ENCODE data around the gene CDH15. TPM values are rescaled to one million over a fixed set of nuclear protein-coding genes. Genes with fewer than 3 reads are reported as not detected.
A peak's percentile ranks its signal among the peaks of the same experiment; 100 is the strongest.

CDH15 gene
- total RNA-seq, 2 donors from 2014 or later: 0.75 TPM; not detected in 1

GRCh38 chr16:89137666-89138512 lies 33.7 kb upstream of the CDH15 start:
- H3K9me3 Mint-ChIP-seq: no peaks in the 10 kb centered on the region
- H3K36me3 Mint-ChIP-seq: peaks cover 0 to 9% of the 10 kb centered on the region in 2 donors
- DNase-seq (ENCODE audit: low spot score in 2 of 2) (no peak), ATAC-seq (no peak)
- no peak overlapping the region for H3K27ac Mint-ChIP-seq

- Mint-ChIP-seq H3K36me3 (peaks cover 0 to 9% of the 10 kb centered on the region in 2 donors), H3K27ac (no peak overlapping the region), H3K9me3 (no peaks in the 10 kb centered on the region)
- DNase-seq (ENCODE audit: low spot score in 2 of 2): no peak
- peak in 1 of 2 donors; percentile 14 for ATAC-seq
Measured at GRCh38 chr16:89138513-89138795, 33.1 kb upstream of the CDH15 start.

GRCh38 chr16:89138843-89139520 lies 32.6 kb upstream of the CDH15 start:
- H3K27ac Mint-ChIP-seq: peak overlapping the region; percentile 29
- peaks cover 0 to 4% of the 10 kb centered on the region in 2 donors for H3K36me3 Mint-ChIP-seq
- DNase-seq (ENCODE audit: low spot score in 2 of 2): no peak
- no peak for ATAC-seq
- H3K9me3 Mint-ChIP-seq: no peaks in the 10 kb centered on the region

GRCh38 chr16:89139907-89140361 lies 31.6 kb upstream of the CDH15 start:
- peak overlapping the region in 1 of 2 donors; percentile 29 for H3K27ac Mint-ChIP-seq
- no peaks in the 10 kb centered on the region for H3K36me3 Mint-ChIP-seq
- ATAC-seq: no peak
- no peak for DNase-seq (ENCODE audit: low spot score in 2 of 2)
- no peaks in the 10 kb centered on the region for H3K9me3 Mint-ChIP-seq

- DNase-seq (ENCODE audit: low spot score in 2 of 2) (no peak), ATAC-seq (no peak)
- Mint-ChIP-seq H3K36me3 (no peaks in the 10 kb centered on the region), H3K27ac (peak overlapping the region in 1 of 2 donors; percentile 29), H3K9me3 (no peaks in the 10 kb centered on the region)
Measured at GRCh38 chr16:89140401-89140800, 31.1 kb upstream of the CDH15 start.

- ATAC-seq: no peak
Measured at GRCh38 chr16:89140981-89141883, 30.3 kb upstream of the CDH15 start.

GRCh38 chr16:89141884-89142267 lies 29.7 kb upstream of the CDH15 start:
- Mint-ChIP-seq H3K9me3 (no peaks in the 10 kb centered on the region), H3K36me3 (peaks cover 0 to 10% of the 10 kb centered on the region in 2 donors), H3K27ac (no peak overlapping the region)
- DNase-seq (ENCODE audit: low spot score in 2 of 2) (no peak), ATAC-seq (no peak)

More at GRCh38 chr16:89140981-89141883, 30.3 kb upstream of the CDH15 start:
- DNase-seq (ENCODE audit: low spot score in 2 of 2): no peak
- Mint-ChIP-seq H3K36me3 (peaks cover 0 to 3% of the 10 kb centered on the region in 2 donors), H3K9me3 (no peaks in the 10 kb centered on the region), H3K27ac (peak overlapping the region in 1 of 2 donors; percentile 29)

- DNase-seq (ENCODE audit: low spot score in 2 of 2) (no peak), ATAC-seq (no peak)
- Mint-ChIP-seq H3K36me3 (peaks cover 0 to 13% of the 10 kb centered on the region in 2 donors), H3K27ac (no peak overlapping the region), H3K9me3 (no peaks in the 10 kb centered on the region)
Measured at GRCh38 chr16:89142474-89143195, 28.9 kb upstream of the CDH15 start.

- no peak overlapping the region for H3K27ac Mint-ChIP-seq
- ATAC-seq (no peak), DNase-seq (ENCODE audit: low spot score in 2 of 2) (no peak)
Measured at GRCh38 chr16:89143201-89143741, 28.3 kb upstream of the CDH15 start.

GRCh38 chr16:89143911-89144675 lies 27.5 kb upstream of the CDH15 start:
- peaks cover 2 to 6% of the 10 kb centered on the region in 2 donors for H3K9me3 Mint-ChIP-seq
- ATAC-seq (no peak), DNase-seq (ENCODE audit: low spot score in 2 of 2) (no peak)
- peaks cover 5 to 24% of the 10 kb centered on the region in 2 donors for H3K36me3 Mint-ChIP-seq
- peak overlapping the region in 1 of 2 donors; percentile 85 for H3K27ac Mint-ChIP-seq

More at GRCh38 chr16:89143201-89143741, 28.3 kb upstream of the CDH15 start:
- no peaks in the 10 kb centered on the region for H3K9me3 Mint-ChIP-seq
- H3K36me3 Mint-ChIP-seq: peaks cover 0 to 17% of the 10 kb centered on the region in 2 donors

- Mint-ChIP-seq H3K36me3 (peaks cover 8 to 29% of the 10 kb centered on the region in 2 donors), H3K9me3 (peaks cover 3 to 10% of the 10 kb centered on the region in 2 donors), H3K27ac (no peak overlapping the region)
- no peak for ATAC-seq
- no peak for DNase-seq (ENCODE audit: low spot score in 2 of 2)
Measured at GRCh38 chr16:89144681-89145080, 26.9 kb upstream of the CDH15 start.

- ATAC-seq: no peak
- Mint-ChIP-seq H3K27ac (peak overlapping the region in 1 of 2 donors; percentile 57), H3K36me3 (peaks cover 12 to 31% of the 10 kb centered on the region in 2 donors), H3K9me3 (peaks cover 3 to 10% of the 10 kb centered on the region in 2 donors)
- no peak for DNase-seq (ENCODE audit: low spot score in 2 of 2)
Measured at GRCh38 chr16:89145406-89146161, 26.0 kb upstream of the CDH15 start.

GRCh38 chr16:89146211-89147005 lies 25.1 kb upstream of the CDH15 start:
- Mint-ChIP-seq H3K36me3 (peaks cover 14 to 31% of the 10 kb centered on the region in 2 donors), H3K27ac (peak overlapping the region; percentile 13 to 57), H3K9me3 (peaks cover 3 to 10% of the 10 kb centered on the region in 2 donors)
- no peak for DNase-seq (ENCODE audit: low spot score in 2 of 2)
- no peak for ATAC-seq
